Vagina (tissue), 2 donors: ENCODE results near the gene USP54. TPM values are rescaled to one million over a fixed set of nuclear protein-coding genes. Genes with fewer than 3 reads are reported as not detected.

ENCODE experiments used
- DNase-seq, 2 donors: peaks; one replicate each; pipeline ENCODE4 v3.0.0-alpha.2; 2017; ENCODE audit errors: extremely low spot score in 2 of 2
- H3K27ac ChIP-seq: fragments of 200-600 bp; sonication (generic); one replicate; pipeline ENCODE4 v1.5.1; 2019
- H3K27me3 ChIP-seq: fragments of 200-600 bp; sonication (generic); one replicate; pipeline ENCODE4 v1.5.1; 2019
- H3K36me3 ChIP-seq, 2 donors: fragments of 200-600 bp; sonication (generic); one replicate each; pipeline ENCODE4 v1.5.1; 2017 to 2019
- H3K4me1 ChIP-seq: fragments of 200-600 bp; sonication (generic); one replicate; pipeline ENCODE4 v1.5.1; 2019
- H3K4me3 ChIP-seq, 2 donors: fragments of 200-600 bp; sonication (generic); 1 replicate in 1 of 2; 2 replicates in 1 of 2; pipeline ENCODE4 v1.5.1; 2016 to 2019
- H3K9me3 ChIP-seq: fragments of 200-600 bp; sonication (generic); one replicate; pipeline ENCODE4 v1.5.1; 2019
- CTCF ChIP-seq, 3 experiments: fragments of 450-650 bp in 2 of 3; fragments of 200-600 bp in 1 of 3; sonication (generic) in 1 of 3; IDR thresholded peaks; one replicate each; pipeline ENCODE4 v1.5.1; 2017 to 2019; ENCODE audit warnings: antibody characterized with exemption in 3 of 3, mild to moderate bottlenecking in 2 of 3, moderate library complexity in 2 of 3
- POLR2A ChIP-seq, 2 donors: fragments of 450-650 bp; IDR thresholded peaks; one replicate each; pipeline ENCODE4 v1.6.1; 2017; ENCODE audit warnings: antibody characterized with exemption in 2 of 2, mild to moderate bottlenecking in 2 of 2, moderate library complexity in 2 of 2
- POLR2AphosphoS5 ChIP-seq, 2 donors: sonication (generic); formaldehyde crosslinking; IDR thresholded peaks; one replicate each; pipeline ENCODE4 v1.9.0; 2017; ENCODE audit warnings: antibody characterized with exemption in 2 of 2, mild to moderate bottlenecking in 2 of 2, low read depth in 1 of 2; ENCODE audit not compliant: insufficient read depth in 1 of 2
- intact Hi-C: fragments of 100-400 bp; cut with DNase I; formaldehyde crosslinking; loops from one replicate; pipeline ENCODE4 v1.15.1; 2023
- total RNA-seq: library from RNA; depleted of rRNA; stranded (reverse); fragments of >200 nt; gene quantifications from one replicate; pipeline ENCODE4 v1.2.3, GENCODE V29; 2016

USP54 gene
- total RNA-seq, 1 donor from 2014 or later = 27.7 TPM

GRCh38 chr10:73628405-73628804, 37.3 kb upstream of the USP54 start:
- intact Hi-C loops = loop anchor here (5.0 kb wide), 1 partner anchor 51 kb away; no protein-coding TSS in a partner anchor
- H3K4me3 ChIP-seq = no peak overlapping the region
- no peaks in the 10 kb centered on the region for H3K36me3 ChIP-seq
- TF ChIP-seq POLR2A (IDR thresholded peaks at IDR 0.05) (no peak), POLR2AphosphoS5 (IDR thresholded peaks at IDR 0.05; ENCODE audit: insufficient read depth in 1 of 2, low read depth in 1 of 2) (no peak), CTCF (IDR thresholded peaks at IDR 0.05) (no peak)
- peaks cover 9% of the 10 kb centered on the region for H3K4me1 ChIP-seq
- DNase-seq = no peak
- no peak overlapping the region for H3K27ac ChIP-seq
- H3K9me3 ChIP-seq = no peaks in the 10 kb centered on the region
- H3K27me3 ChIP-seq = no peaks in the 10 kb centered on the region

DNA sequence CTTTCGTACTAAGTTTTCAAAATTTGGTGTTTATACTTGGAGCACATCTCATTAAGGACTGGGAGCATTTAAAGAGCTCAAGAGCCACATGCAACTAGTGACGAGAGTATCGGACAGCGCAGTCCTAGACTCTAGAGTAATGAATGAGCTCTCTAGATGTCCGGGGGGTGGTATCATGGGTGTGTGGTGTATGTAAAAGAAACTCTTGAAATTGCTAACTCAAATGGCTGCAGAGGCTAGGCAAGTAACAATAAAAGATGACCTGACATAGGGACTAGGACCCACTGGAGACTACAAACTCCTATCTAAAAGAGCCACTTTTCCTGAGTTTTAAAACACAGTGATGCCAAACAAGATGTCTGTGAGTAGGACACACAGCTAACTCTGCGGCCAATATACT, 36.2 kb upstream of the USP54 start:
- Histone ChIP-seq H3K4me1 (peaks cover 9% of the 10 kb centered on the region), H3K36me3 (no peaks in the 10 kb centered on the region), H3K27ac (no peak overlapping the region), H3K9me3 (no peaks in the 10 kb centered on the region), H3K27me3 (no peaks in the 10 kb centered on the region), H3K4me3 (no peak overlapping the region)
- intact Hi-C loops = loop anchor here (5.0 kb wide), 1 partner anchor 50 kb away; no protein-coding TSS in a partner anchor
- no peak for TF ChIP-seq CTCF (IDR thresholded peaks at IDR 0.05)
- TF ChIP-seq POLR2AphosphoS5 (IDR thresholded peaks at IDR 0.05; ENCODE audit: insufficient read depth in 1 of 2, low read depth in 1 of 2) = no peak
- no peak for TF ChIP-seq POLR2A (IDR thresholded peaks at IDR 0.05)
- DNase-seq = no peak

GRCh38 chr10:73625884-73626752, 35.0 kb upstream of the USP54 start:
- Histone ChIP-seq H3K27me3 (no peaks in the 10 kb centered on the region), H3K27ac (peak overlapping the region; percentile 86), H3K9me3 (no peaks in the 10 kb centered on the region), H3K4me1 (peaks cover 9% of the 10 kb centered on the region), H3K4me3 (peak overlapping the region; percentile 93 to 99), H3K36me3 (no peaks in the 10 kb centered on the region)
- TF ChIP-seq POLR2A (IDR thresholded peaks at IDR 0.05) (peak in 1 of 2 donors; percentile 30), POLR2AphosphoS5 (IDR thresholded peaks at IDR 0.05; ENCODE audit: insufficient read depth in 1 of 2, low read depth in 1 of 2) (peak; percentile 87 to 92), CTCF (IDR thresholded peaks at IDR 0.05) (no peak)
- DNase-seq = peak in 1 of 2 donors; percentile 96
- intact Hi-C loops = loop anchor here (5.0 kb wide), 1 partner anchor 49 kb away; no protein-coding TSS in a partner anchor

- intact Hi-C loops = loop anchor here (5.0 kb wide), 1 partner anchor 48 kb away; no protein-coding TSS in a partner anchor
- Histone ChIP-seq H3K9me3 (no peaks in the 10 kb centered on the region), H3K27me3 (no peaks in the 10 kb centered on the region), H3K27ac (peak overlapping the region; percentile 86), H3K36me3 (no peaks in the 10 kb centered on the region), H3K4me1 (peaks cover 9% of the 10 kb centered on the region), H3K4me3 (peak overlapping the region; percentile 93 to 99)
- TF ChIP-seq CTCF (IDR thresholded peaks at IDR 0.05) (no peak), POLR2AphosphoS5 (IDR thresholded peaks at IDR 0.05; ENCODE audit: insufficient read depth in 1 of 2, low read depth in 1 of 2) (no peak), POLR2A (IDR thresholded peaks at IDR 0.05) (no peak)
- DNase-seq = no peak
These were observed 34.1 kb upstream of the USP54 start for GRCh38 chr10:73625004-73625883.
